GM12873 (cell line): ENCODE data around the gene BRME1.

Source experiments
- CTCF ChIP-seq: IDR thresholded peaks from 2 replicates; pipeline ENCODE4 v1.5.1; 2012; ENCODE audit warnings: low read depth, mild to moderate bottlenecking, moderate library complexity, low read length, control low read depth; ENCODE audit not compliant: insufficient read depth; ENCODE audit errors: missing control alignments

BRME1 gene

GRCh38 chr19:13843104-13843921, 62.6 kb downstream of the BRME1 start:
- no peak for TF ChIP-seq CTCF

DNA sequence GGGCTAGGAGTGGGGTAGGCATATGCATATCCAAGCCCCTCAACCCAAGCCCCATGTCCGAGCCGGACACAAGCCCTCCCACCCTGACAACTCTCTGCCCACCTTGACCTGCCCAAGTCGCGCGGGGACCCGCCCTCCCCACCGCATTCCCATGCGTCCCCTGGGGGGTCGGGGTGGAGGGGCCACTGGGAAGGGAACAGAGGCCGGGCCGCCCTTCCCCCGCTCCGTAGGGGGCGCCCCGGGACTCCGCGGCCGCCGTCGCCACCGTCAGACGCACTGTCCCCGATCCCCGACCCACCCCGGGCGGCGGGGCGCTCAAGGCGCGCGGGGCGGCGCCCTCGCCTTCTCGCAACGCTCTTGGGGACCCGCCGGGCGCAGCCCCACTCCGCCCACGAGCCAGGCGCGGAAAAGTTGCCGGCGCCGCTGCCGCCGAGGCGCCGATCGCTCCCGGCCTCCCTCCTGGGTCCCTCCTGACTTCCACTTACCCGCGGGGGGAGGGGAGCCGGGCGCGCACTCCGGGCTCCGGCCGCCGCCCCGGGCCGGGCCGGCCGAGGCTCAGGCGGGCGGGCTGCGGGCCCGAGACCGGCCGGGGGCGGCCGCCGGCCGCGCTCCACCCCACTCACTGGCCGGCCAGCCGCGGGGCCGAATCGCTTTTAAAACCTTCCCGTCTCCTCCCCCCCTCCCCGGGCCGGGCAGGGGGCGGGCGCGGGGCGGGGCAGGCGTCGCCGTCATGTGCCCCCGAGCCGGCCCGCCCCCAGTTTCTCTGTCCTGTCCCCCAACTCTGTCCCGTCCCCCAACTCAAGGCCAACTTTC, 63.4 kb downstream of the BRME1 start:
- no peak for TF ChIP-seq CTCF

- no peak for TF ChIP-seq CTCF
Measured at GRCh38 chr19:13841962-13842290, 64.0 kb downstream of the BRME1 start.

DNA sequence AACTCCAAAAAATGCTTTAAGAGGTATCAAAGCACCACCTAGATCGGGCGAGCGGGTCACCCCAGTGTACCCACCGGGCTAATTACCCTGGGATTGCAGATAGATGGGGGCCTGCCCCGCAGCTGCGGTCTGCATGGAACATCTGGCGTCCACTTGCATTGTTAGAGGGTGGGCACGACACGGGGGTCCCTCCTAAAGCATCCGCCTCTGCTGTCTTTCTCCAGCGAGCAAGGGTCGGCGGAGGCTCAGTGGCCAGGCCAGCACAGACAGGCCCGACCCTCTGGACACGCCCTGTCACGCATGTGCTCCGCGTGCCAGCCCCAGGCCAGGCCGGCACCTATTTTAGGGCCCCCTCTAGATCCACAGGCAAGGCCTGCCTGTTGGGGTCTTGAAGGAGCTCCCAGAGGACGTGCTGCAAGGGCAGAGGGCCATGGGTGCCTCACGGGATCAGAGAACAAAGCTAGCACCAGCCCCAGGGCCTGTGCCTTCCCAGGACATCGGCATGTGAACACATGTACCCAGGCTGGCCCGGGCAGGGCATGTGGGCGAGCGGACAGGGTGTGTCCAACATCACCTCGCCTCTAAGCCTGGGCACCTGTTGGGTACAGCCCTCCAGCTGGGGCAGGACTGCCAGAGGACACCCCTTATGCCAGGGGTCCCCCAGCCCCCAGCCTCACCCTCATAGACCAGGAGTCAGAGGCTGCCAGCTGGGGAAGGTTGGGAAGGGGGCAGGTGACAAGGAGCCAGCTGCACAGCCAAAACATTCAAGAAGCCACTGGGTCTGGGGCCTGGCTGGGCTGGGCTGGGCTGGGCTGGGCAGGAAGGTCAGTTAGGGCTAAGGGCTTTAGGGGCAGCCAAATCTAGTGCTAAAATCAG, 64.6 kb downstream of the BRME1 start:
- TF ChIP-seq CTCF, result no peak

DNA sequence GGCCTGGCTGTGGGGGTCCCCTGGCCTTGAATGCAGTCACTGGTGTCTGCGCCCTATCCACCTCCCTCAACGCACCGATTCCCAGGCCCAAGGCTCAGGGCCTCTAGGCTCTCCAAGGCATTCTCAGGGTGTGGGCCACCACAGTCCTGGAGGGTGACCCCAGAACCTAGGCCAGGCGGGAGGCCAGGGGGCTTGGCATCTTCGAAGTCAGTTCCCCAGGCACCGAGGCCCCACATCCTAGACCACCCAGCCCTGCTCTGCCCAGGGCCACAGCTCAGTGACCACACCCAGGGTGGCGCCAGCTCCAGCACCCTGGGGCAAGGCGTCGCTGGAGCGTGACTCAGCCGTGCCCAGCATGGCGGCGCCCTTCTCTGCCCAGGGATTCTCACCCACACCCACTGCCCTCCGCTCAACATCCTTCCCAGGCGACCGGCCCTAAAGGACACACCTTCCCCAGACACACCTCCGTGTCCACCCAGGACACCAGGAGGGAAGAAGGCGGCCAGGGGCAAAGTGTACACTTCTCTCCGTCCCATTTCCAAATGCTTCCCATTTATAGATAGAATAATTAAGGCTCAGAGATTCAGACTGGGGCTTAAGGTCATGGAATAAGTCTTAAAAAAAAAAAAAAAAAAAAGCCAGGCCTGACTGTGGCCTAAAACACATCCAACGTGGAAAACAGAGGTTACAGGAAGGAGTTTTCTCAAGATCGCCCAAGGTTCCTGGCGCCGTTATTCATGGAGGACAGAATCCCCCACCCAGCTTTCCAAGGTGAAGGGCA, 65.4 kb downstream of the BRME1 start:
- TF ChIP-seq CTCF, result no peak

- TF ChIP-seq CTCF, result no peak
Measured at GRCh38 chr19:13839938-13840304, 66.0 kb downstream of the BRME1 start.
